ENCODE measurements around the gene GPR183. TPM values are rescaled to one million over a fixed set of nuclear protein-coding genes. Genes with fewer than 3 reads are reported as not detected.

Gene GPR183
- total and polyA plus RNA-seq, 2 of the 8 experiments (the other 6 are each of a cell fraction or from before 2014, with no cell fraction given), result not detected

- Histone ChIP-seq H2AK5ac (ENCODE audit: low read depth, low read length) (no peak overlapping the region), H3K23me2 (ENCODE audit: low read depth, low read length) (no peaks in the 10 kb centered on the region), H4K20me1 (replicated peaks in 1 of 2; ENCODE audit: control insufficient read depth in 1 of 2, insufficient read depth in 2 of 2, low read length in 2 of 2) (peaks cover 7% of the 10 kb centered on the region in 2 experiments), H3K14ac (ENCODE audit: insufficient read length) (no peak overlapping the region), H4K91ac (replicated peaks; ENCODE audit: insufficient read length, low read length) (no peak overlapping the region), H2BK15ac (ENCODE audit: low read length) (no peak overlapping the region), H3K18ac (ENCODE audit: extremely low read depth, low read length) (no peak overlapping the region), H4K8ac (ENCODE audit: extremely low read depth, insufficient read depth, low read length) (no peak overlapping the region), H3K9ac (replicated peaks in 1 of 4; ENCODE audit: extremely low read depth in 1 of 4, low read depth in 3 of 4, low read length in 3 of 4) (no peak overlapping the region), H3K56ac (replicated peaks; ENCODE audit: insufficient read length, low read depth, low read length) (no peak overlapping the region), H3K36me3 (ENCODE audit: control insufficient read depth in 2 of 4, insufficient read depth in 4 of 4, low read length in 3 of 4) (no peaks in the 10 kb centered on the region; a peak in 1 of 8 replicates), H2BK120ac (replicated peaks; ENCODE audit: low read depth, low read length) (no peak overlapping the region), H4K5ac (ENCODE audit: insufficient read length, low read depth, low read length) (no peak overlapping the region), H3K9me3 (ENCODE audit: insufficient read depth in 2 of 2, low read depth in 1 of 2, low read length in 1 of 2) (no peaks in the 10 kb centered on the region), H3K4me1 (replicated peaks in 1 of 4; ENCODE audit: control insufficient read depth in 3 of 4, insufficient read depth in 4 of 4, low read length in 3 of 4) (peaks cover 0 to 6% (median 0%) of the 10 kb centered on the region in 4 experiments; a peak in 2 of 7 replicates), H3K4ac (replicated peaks; ENCODE audit: insufficient read length, low read depth, low read length) (no peak overlapping the region), H3K79me1 (ENCODE audit: low read depth, low read length) (no peaks in the 10 kb centered on the region; the same call in 1 of the 2 replicates), H3K4me2 (ENCODE audit: insufficient read depth in 1 of 2, low read depth in 2 of 2, low read length in 2 of 2) (no peak overlapping the region), H3K79me2 (ENCODE audit: control insufficient read depth in 1 of 2, insufficient read depth in 2 of 2, low read length in 2 of 2) (0 out of 4 replicates have a peak, but pooled peaks cover 0 to 4% of the 10 kb centered on the region in 2 experiments), H3K23ac (ENCODE audit: insufficient read length) (no peak overlapping the region), H2BK20ac (ENCODE audit: low read length) (no peak overlapping the region), H2AFZ (ENCODE audit: low read length) (no peak overlapping the region), H3K4me3 (ENCODE audit: extremely low read depth in 1 of 4, insufficient read depth in 2 of 4, low read depth in 3 of 4, low read length in 4 of 4) (no peak overlapping the region), H2BK12ac (ENCODE audit: low read depth, low read length) (no peak overlapping the region), H3K27ac (ENCODE audit: low read depth, low read length) (no peak overlapping the region), H3K27me3 (replicated peaks in 1 of 4; ENCODE audit: control insufficient read depth in 3 of 4, extremely low read depth in 1 of 4, insufficient read depth in 3 of 4, low read length in 3 of 4) (no peaks in the 10 kb centered on the region), H2BK5ac (ENCODE audit: low read depth, low read length) (no peak overlapping the region)
- FAIRE-seq, result no peak
- no peak for DNase-seq (ENCODE audit: low read depth in 1 of 2, low spot score in 2 of 2)
- 90% methylated on average over 1 of the region's 1 CpG; no CpG with 5 or more reads in 1 of the 2 experiments for WGBS, 2 experiments (ENCODE audit: extremely low coverage in 1 of 2, insufficient coverage in 1 of 2, insufficient read length in 1 of 2, insufficient replicate concordance in 2 of 2, low coverage in 1 of 2, low lambda C conversion rate in 2 of 2, missing lambda C conversion rate in 1 of 2)
- TF ChIP-seq CHD2 (IDR thresholded peaks at IDR 0.05; ENCODE audit: low read length) (no peak), SRF (IDR thresholded peaks at IDR 0.05; ENCODE audit: low read depth, low read length) (no peak), TAF1 (IDR thresholded peaks at IDR 0.05; ENCODE audit: low read depth, low read length) (no peak), SP1 (IDR thresholded peaks at IDR 0.05; ENCODE audit: low read depth, low read length) (no peak), NANOG (IDR thresholded peaks at IDR 0.05; ENCODE audit: insufficient read depth, low read depth, low read length, poor library complexity, severe bottlenecking) (no peak), KDM5A (IDR thresholded peaks at IDR 0.05; ENCODE audit: low read length) (no peak), CEBPB (IDR thresholded peaks at IDR 0.05; ENCODE audit: low read depth, low read length) (no peak), EP300 (IDR thresholded peaks at IDR 0.05; ENCODE audit: borderline replicate concordance in 1 of 2, low read depth in 2 of 2, low read length in 2 of 2) (no peak), RNF2 (IDR thresholded peaks at IDR 0.05; ENCODE audit: borderline replicate concordance, low read depth, low read length, missing control alignments, poor library complexity, severe bottlenecking) (no peak), KDM1A (IDR thresholded peaks at IDR 0.05; ENCODE audit: borderline replicate concordance, low read length) (no peak)
- ChIA-PET POLR2A (ENCODE audit: partially characterized antibody) (no interaction called here), CTCF (ENCODE audit: partially characterized antibody) (interaction anchor here (0.9 to 2.1 kb wide), 4 partner anchors 11 to 42 kb away, joined by 3 to 7 read pairs (median 4); no protein-coding TSS in a partner anchor)
These were observed 24.7 kb downstream of the GPR183 start for GRCh38 chr13:99282264-99283231.
